Liver (tissue), 9 donors: ENCODE data around the gene MICAL3. TPM values are rescaled to one million over a fixed set of nuclear protein-coding genes. Genes with fewer than 3 reads are reported as not detected.

Experiments
- DNase-seq: peaks from one replicate; pipeline ENCODE4 v3.0.0-alpha.2; 2017; ENCODE audit warnings: low spot score
- H3K27ac ChIP-seq, 2 donors: one replicate each; pipeline ENCODE4 v1.7.0; 2013; ENCODE audit warnings: inconsistent platforms in 2 of 2, low read length in 2 of 2, control low read depth in 1 of 2, low read depth in 1 of 2, mild to moderate bottlenecking in 1 of 2
- H3K27me3 ChIP-seq, 4 donors: one replicate each; pipeline versions ENCODE4 v1.6.1 to v1.7.0; 2013; ENCODE audit warnings: low read length in 3 of 4, inconsistent platforms in 1 of 4, mild to moderate bottlenecking in 1 of 4, moderate library complexity in 1 of 4; ENCODE audit not compliant: control insufficient read depth in 4 of 4, insufficient read depth in 4 of 4
- H3K36me3 ChIP-seq, 4 donors: one replicate each; pipeline versions ENCODE4 v1.6.1 to v1.7.0; 2013; ENCODE audit warnings: low read length in 3 of 4, mild to moderate bottlenecking in 3 of 4, low read depth in 1 of 4, moderate library complexity in 1 of 4; ENCODE audit not compliant: control insufficient read depth in 4 of 4, insufficient read depth in 3 of 4
- H3K4me1 ChIP-seq, 4 donors: one replicate each; pipeline versions ENCODE4 v1.6.1 to v1.7.0; 2013; ENCODE audit warnings: low read length in 3 of 4, mild to moderate bottlenecking in 3 of 4, moderate library complexity in 1 of 4; ENCODE audit not compliant: control insufficient read depth in 4 of 4, insufficient read depth in 4 of 4
- H3K4me3 ChIP-seq, 3 donors: one replicate each; pipeline versions ENCODE4 v1.6.1 to v1.7.0; 2013; ENCODE audit warnings: low read length in 3 of 3, control low read depth in 1 of 3, low read depth in 1 of 3, mild to moderate bottlenecking in 1 of 3
- H3K9ac ChIP-seq, 2 donors: one replicate each; pipeline ENCODE4 v1.7.0; 2013; ENCODE audit warnings: low read length in 2 of 2, mild to moderate bottlenecking in 2 of 2, moderate library complexity in 2 of 2, control low read depth in 1 of 2, low read depth in 1 of 2
- H3K9me3 ChIP-seq, 4 donors: one replicate each; pipeline versions ENCODE4 v1.6.1 to v1.7.0; 2013; ENCODE audit warnings: low read length in 3 of 4; ENCODE audit not compliant: control insufficient read depth in 4 of 4
- FOXA1 ChIP-seq: IDR thresholded peaks from 2 replicates; pipeline ENCODE4 v1.6.1; 2016; ENCODE audit warnings: antibody characterized with exemption
- FOXA2 ChIP-seq: IDR thresholded peaks from 2 replicates; pipeline ENCODE4 v1.6.1; 2016; ENCODE audit warnings: antibody characterized with exemption
- GABPA ChIP-seq, 2 donors: IDR thresholded peaks in 1 of 2; conservative IDR thresholded peaks in 1 of 2; 2 replicates each; pipeline ENCODE4 v1.6.1; 2016; ENCODE audit warnings: antibody characterized with exemption in 2 of 2, mild to moderate bottlenecking in 1 of 2, moderate library complexity in 1 of 2
- HNF4A ChIP-seq, 2 donors: conservative IDR thresholded peaks; 2 replicates each; pipeline ENCODE4 v1.6.1; 2016; ENCODE audit warnings: antibody characterized with exemption in 2 of 2, mild to moderate bottlenecking in 2 of 2
- HNF4G ChIP-seq: IDR thresholded peaks from 2 replicates; pipeline ENCODE4 v1.6.1; 2016; ENCODE audit warnings: antibody characterized with exemption
- JUND ChIP-seq, 2 donors: IDR thresholded peaks; 2 replicates each; pipeline ENCODE4 v1.6.1; 2016; ENCODE audit warnings: antibody characterized with exemption in 2 of 2
- MAX ChIP-seq: IDR thresholded peaks from 2 replicates; pipeline ENCODE4 v1.6.1; 2016; ENCODE audit warnings: antibody characterized with exemption
- RAD21 ChIP-seq, 2 donors: IDR thresholded peaks; 2 replicates each; pipeline ENCODE4 v1.6.1; 2016; ENCODE audit warnings: antibody characterized with exemption in 2 of 2, mild to moderate bottlenecking in 2 of 2
- REST ChIP-seq: IDR thresholded peaks from 2 replicates; pipeline ENCODE4 v1.6.1; 2016; ENCODE audit warnings: antibody characterized with exemption, mild to moderate bottlenecking
- RXRA ChIP-seq, 2 donors: IDR thresholded peaks; 2 replicates each; pipeline ENCODE4 v1.6.1; 2017 to 2018; ENCODE audit warnings: antibody characterized with exemption in 2 of 2, mild to moderate bottlenecking in 1 of 2
- SP1 ChIP-seq: IDR thresholded peaks from 2 replicates; pipeline ENCODE4 v1.6.1; 2018; ENCODE audit warnings: antibody characterized with exemption, mild to moderate bottlenecking
- TAF1 ChIP-seq: conservative IDR thresholded peaks from 2 replicates; pipeline ENCODE4 v1.6.1; 2016; ENCODE audit warnings: antibody characterized with exemption, mild to moderate bottlenecking
- YY1 ChIP-seq: IDR thresholded peaks from 2 replicates; pipeline ENCODE4 v1.6.1; 2016; ENCODE audit warnings: antibody characterized with exemption, mild to moderate bottlenecking
- ZBTB33 ChIP-seq: IDR thresholded peaks from 2 replicates; pipeline ENCODE4 v1.6.1; 2016; ENCODE audit warnings: antibody characterized with exemption
- WGBS: extraction: QIAGEN DNeasy Blood & Tissue Kit; methylation state at CpG from one replicate; pipeline ENCODE4 v1.1.7; 2013; 5-methylcytosine and 5-hydroxymethylcytosine counted together
- polyA plus RNA-seq, 2 donors: library from polyadenylated mRNA; stranded (reverse) in 1 of 2; unstranded in 1 of 2; fragments of 200-250 nt in 1 of 2; fragments of >200 nt in 1 of 2; fragmentation: Nextera tagmentation in 1 of 2; extraction: Ambion mirVana in 1 of 2; gene quantifications; one replicate each; pipeline versions ENCODE4 v1.2.1 to v1.2.3, GENCODE V29; 2013 to 2015
- total RNA-seq, 2 donors: library from RNA; depleted of rRNA; stranded (reverse); fragments of >200 nt; gene quantifications; one replicate each; pipeline ENCODE4 v1.2.3, GENCODE V29; 2014
- TF ChIP-seq, protein P1 (sequence below): fragments of 150-350 bp; IDR thresholded peaks from 2 replicates; pipeline ENCODE4 v1.5.1; 2017; ENCODE audit warnings: improper control_type of control experiment, low read depth, low read length; ENCODE audit not compliant: missing input control
- donor health status: healthy.
- donor health status: healthy.
- donor health status: healthy.
- donor health status: healthy.
- donor health status: healthy.

MICAL3 gene
- total and polyA plus RNA-seq, 4 donors = 6.4 to 38.4 (median 23.4) TPM

DNA sequence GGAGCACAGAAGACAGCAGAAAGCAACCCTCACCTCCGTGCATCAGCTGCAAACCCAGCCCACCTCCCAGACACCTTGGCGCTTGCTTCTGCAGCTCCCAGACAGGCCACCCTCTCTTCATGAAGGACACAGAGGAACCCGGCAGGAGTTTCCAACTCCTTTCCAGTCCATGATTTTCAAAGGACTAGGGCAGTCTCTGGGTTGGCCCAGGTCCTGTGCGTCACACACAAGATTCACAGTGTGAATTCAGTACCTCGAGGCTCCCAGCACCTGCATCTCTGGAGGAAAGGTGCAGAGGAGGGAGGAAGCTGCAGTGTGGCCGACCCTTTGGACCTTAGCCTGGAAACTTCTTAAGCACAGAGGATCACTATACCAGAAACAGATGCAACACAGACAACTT, 189.1 kb downstream of the MICAL3 start:
- H3K36me3 ChIP-seq = no peaks in the 10 kb centered on the region

More for the DNA sequence above, 189.1 kb downstream of the MICAL3 start:
- Histone ChIP-seq H3K27me3 (no peaks in the 10 kb centered on the region), H3K9ac (no peak overlapping the region), H3K27ac (no peak overlapping the region), H3K4me1 (peaks cover 8 to 92% (median 77%) of the 10 kb centered on the region in 4 donors), H3K9me3 (no peaks in the 10 kb centered on the region), H3K4me3 (no peak overlapping the region)
- DNase-seq = no peak
- 71% methylated on average over 6 of the region's 6 CpGs for WGBS
- TF ChIP-seq TAF1 (no peak), RAD21 (IDR thresholded peaks at IDR 0.05) (no peak), HNF4A (conservative IDR thresholded peaks at IDR 0.05) (no peak), SP1 (no peak), REST (no peak), MAX (no peak), RXRA (IDR thresholded peaks at IDR 0.05) (no peak), HNF4G (no peak), FOXA1 (no peak), ZBTB33 (no peak), GABPA (IDR thresholded peaks at IDR 0.05 in 1 of 2, conservative IDR thresholded peaks at IDR 0.05 in 1 of 2) (no peak), YY1 (no peak), FOXA2 (no peak), JUND (IDR thresholded peaks at IDR 0.05) (no peak)
- TF ChIP-seq, protein P1, sequence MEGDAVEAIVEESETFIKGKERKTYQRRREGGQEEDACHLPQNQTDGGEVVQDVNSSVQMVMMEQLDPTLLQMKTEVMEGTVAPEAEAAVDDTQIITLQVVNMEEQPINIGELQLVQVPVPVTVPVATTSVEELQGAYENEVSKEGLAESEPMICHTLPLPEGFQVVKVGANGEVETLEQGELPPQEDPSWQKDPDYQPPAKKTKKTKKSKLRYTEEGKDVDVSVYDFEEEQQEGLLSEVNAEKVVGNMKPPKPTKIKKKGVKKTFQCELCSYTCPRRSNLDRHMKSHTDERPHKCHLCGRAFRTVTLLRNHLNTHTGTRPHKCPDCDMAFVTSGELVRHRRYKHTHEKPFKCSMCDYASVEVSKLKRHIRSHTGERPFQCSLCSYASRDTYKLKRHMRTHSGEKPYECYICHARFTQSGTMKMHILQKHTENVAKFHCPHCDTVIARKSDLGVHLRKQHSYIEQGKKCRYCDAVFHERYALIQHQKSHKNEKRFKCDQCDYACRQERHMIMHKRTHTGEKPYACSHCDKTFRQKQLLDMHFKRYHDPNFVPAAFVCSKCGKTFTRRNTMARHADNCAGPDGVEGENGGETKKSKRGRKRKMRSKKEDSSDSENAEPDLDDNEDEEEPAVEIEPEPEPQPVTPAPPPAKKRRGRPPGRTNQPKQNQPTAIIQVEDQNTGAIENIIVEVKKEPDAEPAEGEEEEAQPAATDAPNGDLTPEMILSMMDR = no peak
